WI38 (cell line): ENCODE data around the gene ALG9.

ENCODE experiments used
- H3K4me3 ChIP-seq: 2 replicates; pipeline ENCODE4 v1.5.1; 2011; ENCODE audit warnings: low read depth, mild to moderate bottlenecking, control low read depth, low read length
- CTCF ChIP-seq: IDR thresholded peaks from 2 replicates; pipeline ENCODE4 v1.5.1; 2012; ENCODE audit warnings: low read depth, mild to moderate bottlenecking, control low read depth, low read length

The ALG9 gene

DNA sequence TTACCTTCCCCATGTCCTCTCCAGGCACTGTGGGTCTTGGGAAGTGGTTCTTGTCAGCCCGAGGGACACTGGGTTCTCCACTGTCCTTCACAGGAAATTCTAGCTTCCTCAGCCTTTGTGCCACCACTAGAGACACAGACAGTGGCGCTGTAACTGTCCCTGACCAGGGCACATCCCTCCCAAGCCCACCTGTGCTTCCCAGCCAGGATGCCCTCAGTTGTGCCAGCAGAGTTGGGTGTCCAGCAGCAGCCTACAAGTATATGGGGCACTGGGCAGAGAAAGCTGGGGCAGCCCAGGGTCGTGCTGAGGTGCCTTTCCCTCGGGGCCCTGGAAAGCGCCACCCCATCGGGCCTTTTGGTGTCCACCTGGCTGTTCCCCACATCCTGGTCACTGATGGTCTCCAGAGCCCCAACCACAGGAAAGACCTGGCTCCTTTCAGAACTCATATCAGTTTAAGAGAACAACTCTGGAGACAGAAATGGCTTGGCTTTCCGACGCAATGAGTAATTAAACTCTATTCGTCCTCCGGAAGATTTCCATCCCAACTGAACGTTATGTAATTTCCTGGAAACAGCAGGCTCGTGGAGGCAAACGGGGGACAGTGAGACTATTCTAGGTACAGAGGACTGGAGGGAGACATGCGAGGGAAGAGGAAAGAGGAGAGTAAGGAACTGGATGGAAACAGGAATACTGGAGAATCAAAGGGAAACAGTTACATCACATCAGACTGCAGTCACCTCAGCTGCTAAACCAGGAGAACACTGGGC is 133.8 kb downstream of the ALG9 start:
- TF ChIP-seq CTCF = no peak
- no peak overlapping the region for H3K4me3 ChIP-seq

- no peak for TF ChIP-seq CTCF
These were observed 134.5 kb downstream of the ALG9 start for GRCh38 chr11:111736621-111737443.

More at GRCh38 chr11:111736621-111737443, 134.5 kb downstream of the ALG9 start:
- H3K4me3 ChIP-seq = no peak overlapping the region
